ENCODE data around the gene ABTB2.
"Not testable (repeated sequence)": the region's sequence is repeated elsewhere in the genome, so short reads cannot be mapped to it uniquely, and the experiment has no call there.

The ABTB2 gene

DNA sequence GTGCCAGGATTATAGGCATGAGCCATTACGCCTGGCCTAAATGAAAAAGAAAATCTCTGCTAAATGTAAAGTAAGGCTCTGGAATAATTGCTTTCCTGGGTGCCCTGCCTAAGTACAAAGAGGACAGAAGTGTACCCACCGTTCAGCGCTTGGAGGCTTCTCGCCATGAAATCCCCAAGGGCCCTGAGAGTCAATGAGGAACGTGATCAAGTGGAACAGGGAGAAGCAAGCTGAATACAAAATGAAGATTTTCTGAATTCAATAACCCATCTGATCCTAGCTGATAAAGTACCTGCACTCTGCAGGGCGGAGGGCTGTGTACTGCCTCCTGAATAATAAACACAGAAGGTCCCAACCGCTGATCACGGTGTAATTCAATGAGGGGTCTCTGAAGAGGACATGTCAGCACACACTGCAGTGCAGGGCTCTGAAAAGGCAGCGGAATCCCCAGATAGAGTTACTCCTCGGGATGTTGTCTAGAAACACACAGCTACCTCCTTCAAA is 97.7 kb downstream of the ABTB2 start:
- DNase-seq: no peak

DNA sequence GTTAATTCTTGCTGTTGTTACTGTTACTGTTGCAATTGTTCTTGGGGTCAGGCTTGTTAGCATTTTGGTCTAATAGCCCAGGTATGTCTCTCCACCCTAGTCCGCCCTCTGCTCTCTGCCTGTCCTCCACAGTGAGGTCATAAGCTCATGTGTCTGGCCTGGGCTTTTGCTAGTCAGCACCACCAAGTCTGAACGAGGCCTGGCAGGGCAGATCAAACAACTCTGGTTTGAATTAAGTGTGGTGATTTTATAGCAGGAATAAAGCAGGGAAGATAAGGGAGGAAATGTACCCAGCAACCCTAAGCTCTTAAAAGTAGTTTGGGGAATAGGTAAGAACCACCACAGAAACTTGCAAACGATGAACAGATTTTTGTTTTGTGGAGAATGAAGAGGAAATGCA is 98.7 kb downstream of the ABTB2 start:
- no peak for DNase-seq

DNA sequence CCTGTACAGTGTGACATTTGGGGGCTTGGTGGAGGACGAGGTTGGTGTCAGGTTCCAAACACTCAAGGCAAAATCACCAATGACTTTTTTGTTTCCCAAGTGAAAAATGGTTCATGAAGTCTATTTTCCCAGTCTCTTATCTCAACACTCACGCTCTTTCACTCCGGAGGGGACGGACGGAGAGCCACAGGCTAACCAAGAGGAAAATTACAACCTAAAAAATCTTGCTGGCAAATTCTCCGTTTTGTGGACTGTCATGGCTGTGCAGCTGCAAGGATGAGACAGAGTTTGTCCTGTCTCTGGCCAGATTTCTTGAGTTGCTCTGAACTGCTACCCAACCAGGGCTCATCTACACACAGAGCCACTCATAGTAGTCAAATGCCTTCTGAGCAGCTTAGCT is 101.2 kb downstream of the ABTB2 start:
- DNase-seq: no peak

DNA sequence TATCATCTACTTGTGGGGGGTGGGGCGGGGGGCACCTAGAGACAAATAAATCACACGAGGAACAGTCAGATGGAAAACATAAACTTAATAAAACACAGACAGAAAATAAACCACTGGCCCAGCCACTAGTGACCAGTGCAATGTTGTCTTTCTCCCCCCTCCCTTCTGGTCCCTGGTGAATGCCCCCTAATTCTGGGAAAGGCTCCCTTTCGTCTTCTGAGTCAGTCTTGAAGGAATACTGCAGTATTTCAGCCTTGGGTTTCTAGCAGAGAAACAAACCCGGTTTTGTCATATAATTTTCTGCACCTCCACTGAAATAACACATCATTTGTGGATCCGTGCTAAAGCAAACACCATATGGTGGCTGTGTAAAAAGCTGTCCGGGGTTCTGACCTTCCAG is 101.7 kb downstream of the ABTB2 start:
- DNase-seq: no peak

DNA sequence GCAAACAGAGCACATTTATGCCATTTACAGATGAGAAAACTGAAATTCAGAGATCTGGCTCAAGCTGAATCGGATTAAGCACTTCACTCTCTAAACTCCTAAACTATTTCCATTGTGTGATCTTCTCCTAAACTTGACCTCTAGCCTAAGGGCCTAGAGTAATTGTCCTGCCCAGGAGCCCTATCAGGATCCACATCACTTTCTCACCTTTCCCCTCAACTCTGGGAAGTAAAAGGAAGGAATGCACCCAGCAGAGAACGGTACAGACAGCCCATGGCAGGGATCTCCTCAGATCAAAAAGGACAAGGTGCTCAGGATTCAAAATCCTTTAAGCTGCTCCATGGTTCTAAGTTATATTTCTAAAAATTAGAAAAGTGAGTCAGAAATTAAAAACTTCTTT is 102.7 kb downstream of the ABTB2 start:
- no peak for DNase-seq

DNA sequence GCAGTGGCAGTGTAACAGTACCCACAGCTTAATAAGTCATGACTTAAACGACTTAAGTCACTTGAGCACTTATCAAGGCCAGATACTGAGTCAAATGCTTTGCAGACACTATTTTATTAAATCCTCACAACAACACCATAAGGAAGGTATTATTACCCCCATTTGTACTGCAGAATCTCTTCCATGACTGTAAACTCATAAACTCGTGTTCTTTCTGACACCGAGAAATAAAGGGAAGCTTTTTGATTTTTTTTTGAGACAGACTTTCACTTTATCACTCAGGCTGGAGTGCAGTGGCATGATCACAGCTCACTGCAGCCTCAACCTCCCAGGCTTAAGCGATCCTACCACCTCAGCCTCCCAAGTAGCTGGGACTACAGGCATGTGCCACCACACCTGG is 103.8 kb downstream of the ABTB2 start:
- no peak for DNase-seq

DNA sequence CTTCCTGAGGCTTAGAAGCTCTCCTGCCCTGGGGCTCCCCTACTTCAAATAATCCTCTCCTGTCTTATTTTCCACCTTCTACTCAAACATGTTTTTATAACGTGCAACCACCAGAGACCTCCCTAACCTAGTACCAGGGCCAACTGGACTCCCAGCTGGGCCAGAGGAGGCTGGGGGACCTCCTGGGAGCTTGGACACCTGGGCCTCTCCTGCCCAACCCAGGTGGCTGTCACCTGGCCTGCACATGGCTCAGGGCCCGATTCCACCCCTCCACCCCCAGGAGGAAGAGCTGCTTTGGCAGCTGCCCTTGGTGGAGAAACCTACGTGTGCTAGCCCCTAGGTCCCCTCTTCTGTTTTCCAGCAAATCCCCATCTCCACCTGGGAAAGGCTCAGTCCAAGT is 105.2 kb downstream of the ABTB2 start:
- no peak for DNase-seq

DNA sequence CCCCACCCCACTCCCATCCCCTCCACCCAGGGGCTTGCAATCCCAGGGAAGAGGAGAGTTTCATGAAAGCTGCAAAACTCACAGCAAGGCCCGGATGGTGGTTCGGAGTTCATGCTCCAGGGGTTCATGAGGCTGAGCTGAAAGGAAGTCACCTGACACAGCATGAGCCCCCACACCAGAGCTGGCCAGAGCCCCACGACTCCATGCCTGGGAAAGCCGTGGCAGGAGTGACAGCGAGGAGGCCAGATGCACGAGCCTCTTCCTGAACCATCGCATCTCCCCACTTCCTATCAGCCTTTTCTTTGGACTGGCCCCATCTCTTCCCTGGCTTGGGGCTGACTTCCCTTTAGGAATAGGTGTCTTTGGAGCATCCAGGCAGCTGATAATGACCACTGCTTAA is 105.8 kb downstream of the ABTB2 start:
- no peak for DNase-seq

DNA sequence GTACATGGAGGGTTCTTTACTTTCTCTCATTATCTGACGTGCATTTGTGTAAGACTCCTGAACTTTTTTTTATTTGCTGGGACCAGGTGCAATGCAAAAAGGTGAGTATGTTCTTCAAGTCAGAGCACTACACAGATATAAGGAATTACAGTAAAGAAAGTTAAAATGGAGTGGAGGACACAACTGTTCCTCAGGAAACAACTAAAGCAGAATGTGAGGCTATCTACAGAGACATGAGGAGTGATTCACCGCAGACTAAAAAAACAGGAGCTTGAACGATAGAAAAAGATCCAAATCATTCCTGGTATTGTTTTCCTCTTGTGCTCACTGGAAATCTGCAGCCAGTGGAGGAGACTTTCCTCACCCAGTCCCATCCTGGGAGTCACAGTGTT is 106.2 kb downstream of the ABTB2 start:
- no peak for DNase-seq

DNA sequence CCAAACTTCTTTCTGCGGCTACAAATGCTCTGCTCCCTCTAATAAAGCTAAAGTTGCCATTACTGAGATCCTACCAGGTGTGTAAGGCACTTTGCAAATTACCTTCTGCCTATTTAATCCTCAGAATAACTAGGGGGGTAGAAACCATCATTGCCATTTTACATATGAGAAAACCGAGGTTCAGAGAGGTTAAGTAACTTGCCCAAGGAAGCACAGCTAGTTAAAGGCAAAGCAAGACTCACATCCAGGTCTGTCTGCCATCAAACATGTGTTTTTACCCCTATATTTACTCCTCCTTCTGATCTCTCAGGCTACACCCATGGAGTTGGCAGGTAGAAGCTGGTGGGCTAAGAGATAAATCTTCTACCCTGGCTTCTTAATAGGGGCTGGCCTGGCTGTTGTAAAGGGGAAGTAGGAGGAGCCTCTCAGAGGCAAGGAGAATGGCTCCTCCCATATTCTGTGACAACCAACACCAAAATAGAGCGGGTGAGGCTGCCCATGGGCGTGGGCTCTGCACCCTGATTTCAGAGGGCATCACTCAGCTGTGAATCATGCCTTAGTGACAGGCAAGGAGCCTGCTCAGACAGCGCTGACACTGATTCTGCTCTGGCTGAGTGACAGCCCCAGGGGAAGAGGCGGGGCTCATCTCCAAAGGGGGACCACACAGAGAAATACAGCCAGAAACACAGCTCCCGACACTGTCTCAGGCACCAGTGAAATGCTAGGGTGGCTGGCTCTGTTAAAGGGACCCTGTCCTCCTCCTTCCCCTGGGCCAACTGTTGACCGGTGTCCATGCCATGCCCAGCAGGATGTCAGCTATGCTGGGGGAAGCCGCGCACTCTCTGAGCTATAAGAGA is 106.8 kb downstream of the ABTB2 start:
- peak; percentile 45 for DNase-seq

DNA sequence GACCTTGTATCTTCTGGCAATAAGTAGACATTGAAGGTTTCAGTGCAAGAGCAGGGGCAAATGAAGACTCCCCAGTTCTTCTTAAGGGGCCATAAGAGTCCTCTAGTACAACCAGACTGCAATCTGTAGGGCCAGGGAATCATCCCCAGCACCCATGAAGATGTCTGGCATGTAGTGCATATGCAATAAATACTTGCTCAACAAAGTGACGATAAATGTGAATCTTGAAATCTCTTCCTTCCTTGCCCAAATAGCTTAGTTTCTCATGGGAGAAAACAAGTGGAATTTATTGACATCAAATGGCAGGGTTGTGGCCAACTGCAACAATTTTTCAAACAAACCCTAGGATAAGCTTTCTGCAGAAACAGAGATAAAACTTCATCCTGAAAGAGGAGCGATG is 107.6 kb downstream of the ABTB2 start:
- no peak for DNase-seq

DNA sequence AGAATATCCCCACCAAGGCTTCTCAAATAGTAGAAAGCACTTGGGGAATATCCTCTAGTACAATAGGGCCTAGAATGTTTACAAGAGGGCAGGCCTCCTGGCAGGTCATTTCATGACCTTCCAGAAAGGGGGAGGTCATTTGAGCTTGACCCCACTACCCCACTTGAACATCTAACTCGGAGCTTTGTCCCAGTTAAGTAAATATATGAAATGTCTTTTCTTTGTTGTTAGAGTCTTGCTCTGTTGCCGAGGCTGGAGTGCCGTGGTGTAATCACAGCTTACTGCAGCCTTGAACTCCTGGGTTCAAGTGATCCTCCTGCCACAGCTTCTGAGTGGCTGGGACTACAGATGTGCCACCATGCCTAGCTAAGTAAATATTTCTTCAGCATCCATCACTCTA is 108.4 kb downstream of the ABTB2 start:
- DNase-seq: no peak

DNA sequence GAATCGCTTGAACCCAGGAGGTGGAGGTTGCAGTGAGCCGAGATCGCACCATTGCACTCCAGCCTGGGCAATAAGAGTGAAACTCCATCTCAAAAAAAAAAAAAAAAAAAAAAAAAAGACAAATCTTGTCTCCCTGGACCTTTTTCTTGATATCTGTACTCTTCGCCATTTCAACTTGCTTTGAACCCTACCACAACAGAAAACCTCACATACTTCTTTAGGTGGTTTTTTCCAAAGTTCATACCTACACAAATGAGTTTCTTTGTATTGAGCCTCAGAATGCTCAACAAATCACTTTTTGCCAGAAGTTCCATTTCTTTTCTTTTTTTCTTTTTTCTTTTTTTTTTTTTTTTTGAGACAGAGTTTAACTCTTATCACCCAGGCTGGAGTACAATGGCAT is 111.3 kb downstream of the ABTB2 start:
- DNase-seq: not testable (repeated sequence)

DNA sequence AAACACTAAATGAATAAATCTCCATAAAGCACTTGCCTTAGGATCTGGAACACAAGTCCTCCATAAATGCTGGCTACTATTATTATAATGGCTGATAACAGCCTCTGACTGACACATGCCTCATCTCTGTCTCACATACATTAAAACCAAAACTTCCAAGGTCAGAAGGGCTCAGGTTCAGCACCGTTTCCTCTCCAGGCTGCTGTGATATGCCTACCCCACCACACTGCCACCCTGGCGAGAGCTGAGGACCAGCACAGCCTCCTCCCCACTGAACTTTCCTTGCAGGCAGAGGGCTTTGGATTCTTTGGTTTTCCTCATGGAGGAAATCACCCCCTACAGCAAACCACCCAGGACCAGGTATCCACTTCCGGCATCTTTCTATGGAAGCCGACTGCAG is 112.8 kb downstream of the ABTB2 start:
- no peak for DNase-seq

DNA sequence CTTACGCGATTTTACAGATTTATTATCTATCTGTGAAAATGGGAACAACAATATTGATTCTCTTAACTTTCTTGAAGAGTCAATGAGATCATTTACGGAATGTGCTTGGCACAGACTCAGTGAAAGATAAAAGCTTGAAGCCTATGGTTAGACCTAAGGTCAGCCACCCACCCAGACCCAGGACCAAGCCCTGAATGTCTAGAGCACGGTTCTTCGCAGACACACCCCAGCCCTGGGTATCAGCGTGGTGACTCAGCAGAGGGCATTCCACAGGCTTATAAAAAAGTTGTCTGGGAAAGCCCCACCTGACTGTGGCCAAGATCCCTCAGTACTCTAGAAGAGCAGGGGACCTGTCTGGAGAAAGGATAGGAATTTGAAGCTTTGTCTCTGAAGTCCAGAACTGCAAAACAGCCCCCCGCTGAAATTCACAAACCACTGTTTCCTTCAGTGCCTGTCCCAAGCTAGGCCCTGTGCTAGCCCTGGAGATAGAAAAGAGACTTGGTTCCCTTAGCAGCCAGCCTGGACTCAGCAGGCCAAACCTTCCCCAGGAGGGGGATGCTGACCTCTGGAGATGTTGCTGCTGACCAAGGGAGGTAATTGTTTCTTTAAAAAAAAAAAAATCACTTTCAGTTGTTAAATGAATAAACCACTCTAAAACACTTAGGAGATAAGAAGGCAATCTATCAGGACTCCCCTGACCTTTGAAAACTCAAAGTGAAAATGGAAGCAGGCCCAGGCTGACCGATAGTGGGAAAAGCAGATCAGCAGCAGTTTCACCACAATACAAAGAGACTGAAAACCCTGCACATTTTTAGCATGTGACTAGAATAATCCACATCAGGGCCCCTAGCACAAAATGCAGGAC is 114.0 kb downstream of the ABTB2 start:
- no peak for DNase-seq

DNA sequence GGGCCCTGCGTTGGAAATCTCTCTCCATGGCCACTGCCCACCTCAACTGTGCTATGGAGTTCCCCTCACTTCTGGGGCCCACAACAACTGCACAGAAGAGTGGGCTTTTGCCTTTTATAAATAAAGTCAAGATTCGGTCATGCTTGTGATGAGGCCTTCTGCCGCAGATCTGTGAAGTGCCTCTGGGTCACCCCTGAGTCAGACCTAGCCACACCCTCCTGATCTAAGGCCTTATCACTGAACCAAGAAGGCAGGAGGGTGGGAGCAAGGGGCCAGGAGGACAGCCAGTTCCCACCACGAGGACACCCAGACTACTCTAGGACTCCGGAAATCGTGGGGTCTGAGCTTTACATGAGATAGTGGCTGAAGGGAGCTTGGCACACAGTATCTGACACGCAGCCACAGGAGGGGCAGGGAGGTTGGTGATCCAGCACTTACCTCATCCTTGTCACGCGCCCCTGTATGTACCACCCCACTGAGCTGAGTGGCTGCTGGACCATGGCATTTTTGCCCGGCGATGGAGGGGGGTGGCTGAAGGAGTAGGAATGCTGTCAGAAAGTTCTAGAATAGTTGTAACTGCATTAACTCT is 115.7 kb downstream of the ABTB2 start:
- DNase-seq: no peak

DNA sequence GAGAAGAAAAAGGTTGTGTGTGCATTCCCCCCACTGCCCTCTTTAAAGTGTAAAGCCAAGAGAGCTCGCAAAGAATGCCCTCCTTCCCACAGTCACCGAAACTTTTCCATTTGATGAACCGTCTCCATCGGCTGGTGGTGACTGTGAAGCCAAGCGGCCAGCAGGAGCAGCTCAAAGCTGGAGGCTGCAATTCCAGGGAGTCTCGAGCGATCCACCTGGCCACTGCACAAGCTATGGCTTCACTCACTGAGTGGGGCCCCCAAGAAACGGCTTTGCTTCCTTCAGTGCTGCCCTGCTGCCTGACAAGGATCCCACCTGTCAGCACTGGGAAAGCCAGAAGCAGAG is 117.7 kb downstream of the ABTB2 start:
- no peak for DNase-seq

DNA sequence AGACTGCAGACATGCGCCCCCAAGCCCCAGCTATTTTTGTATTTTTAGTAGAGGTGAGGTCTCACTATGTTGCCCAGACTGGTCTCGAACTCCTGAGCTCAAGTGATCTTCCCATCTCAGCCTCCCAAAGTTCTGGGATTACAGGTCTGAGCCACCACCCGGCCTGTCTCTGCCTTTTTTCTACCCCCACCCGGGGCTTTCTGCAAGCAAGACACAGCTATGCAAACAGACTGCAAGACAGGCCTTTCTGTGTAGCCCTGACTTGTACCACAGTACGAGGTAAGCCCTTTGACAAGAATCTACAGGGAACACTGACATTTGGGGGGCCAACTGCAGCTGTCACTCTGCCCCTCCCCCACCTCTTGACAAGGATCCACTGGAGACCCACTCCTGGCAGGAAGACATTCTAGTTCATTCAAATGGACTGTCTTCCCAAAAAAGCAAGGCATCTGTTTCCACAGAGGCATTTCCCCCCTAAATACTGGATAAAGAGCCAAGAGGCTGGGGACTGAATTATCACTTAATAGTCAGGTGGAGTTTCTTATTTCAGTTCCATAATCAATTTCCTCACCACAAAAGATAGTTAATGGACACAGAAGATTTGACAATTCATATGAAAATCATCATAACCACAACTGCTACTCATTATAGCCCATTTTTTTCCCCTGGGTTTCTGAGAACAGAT is 118.2 kb downstream of the ABTB2 start:
- no peak for DNase-seq

DNA sequence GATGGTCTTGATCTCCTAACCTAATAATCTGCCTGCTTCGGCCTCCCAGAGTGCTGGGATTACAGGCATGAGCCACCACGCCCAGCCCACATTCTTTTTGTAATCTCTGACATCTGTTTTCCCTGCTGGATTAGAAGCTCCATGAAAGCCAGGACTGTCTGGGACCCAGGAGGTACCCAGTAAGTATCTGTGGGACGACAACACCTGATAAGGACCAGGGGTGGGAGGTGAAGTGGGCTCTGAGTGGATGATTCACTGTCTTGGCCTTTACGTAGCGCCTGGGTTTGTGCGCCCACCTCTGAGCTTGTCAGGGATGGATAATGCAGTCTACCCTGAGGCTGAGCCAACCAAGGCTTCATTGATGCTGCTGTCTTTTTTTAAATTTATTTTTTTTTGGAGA is 118.8 kb downstream of the ABTB2 start:
- no peak for DNase-seq

DNA sequence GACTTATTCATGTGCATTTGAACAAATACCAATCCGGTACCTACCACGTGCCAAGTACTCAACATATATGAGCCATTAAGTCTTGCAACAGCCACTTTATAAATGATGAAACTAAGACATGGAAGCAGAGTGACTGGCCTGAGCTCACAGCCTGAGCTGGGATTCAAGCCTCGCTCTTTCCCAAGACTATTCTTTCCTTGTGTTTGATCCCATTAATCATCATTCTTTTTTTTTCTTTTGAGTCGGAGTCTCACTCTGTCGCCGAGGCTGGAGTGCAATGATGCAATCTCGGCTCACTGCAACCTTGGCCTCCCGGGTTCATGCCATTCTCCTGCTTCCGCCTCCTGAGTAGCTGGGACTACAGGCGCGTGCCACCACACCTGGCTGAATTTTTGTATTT is 119.3 kb downstream of the ABTB2 start:
- DNase-seq: no peak

DNA sequence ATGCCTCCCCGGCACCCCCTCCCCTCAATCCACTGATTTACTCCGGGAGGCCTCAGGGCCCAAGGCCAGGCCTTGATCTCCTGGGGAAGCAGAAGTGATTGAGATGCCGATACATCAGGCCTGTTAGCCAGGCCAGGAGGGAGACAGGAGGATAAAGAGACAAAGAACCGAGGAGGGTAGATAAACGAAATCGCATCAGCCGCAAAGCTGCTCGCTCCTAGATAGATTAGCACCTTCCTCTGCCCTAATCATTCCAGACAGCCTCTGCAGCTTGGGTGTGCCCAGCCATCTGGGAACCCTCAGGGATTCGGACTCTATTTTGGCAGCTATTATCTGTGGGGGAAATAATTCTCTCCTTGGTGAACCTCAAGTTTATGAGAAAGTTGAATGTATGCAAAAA is 121.2 kb downstream of the ABTB2 start:
- DNase-seq: no peak

DNA sequence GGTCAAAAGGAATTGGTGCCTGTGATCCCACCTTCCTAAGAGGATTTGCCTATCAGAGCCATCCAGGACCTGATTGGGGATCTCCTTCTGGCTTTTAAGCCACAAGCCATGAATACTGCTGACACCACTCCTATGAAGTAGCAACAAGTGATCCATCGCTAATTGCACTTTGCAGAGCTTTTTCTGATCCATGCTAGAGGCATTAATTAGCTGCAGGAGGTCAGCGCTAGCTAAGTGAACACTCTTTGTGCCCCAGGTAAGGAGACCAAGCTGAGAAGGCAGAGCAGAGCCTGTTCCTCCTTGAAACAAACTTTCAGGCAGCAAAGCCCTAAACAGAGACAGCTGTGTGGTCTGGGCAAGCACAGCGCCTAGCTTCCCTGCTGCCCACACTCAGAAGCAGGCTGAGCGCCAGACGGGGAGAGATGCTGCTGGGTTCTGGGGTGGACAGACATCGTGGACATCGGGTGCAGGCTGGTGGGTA is 122.2 kb downstream of the ABTB2 start:
- no peak for DNase-seq

DNA sequence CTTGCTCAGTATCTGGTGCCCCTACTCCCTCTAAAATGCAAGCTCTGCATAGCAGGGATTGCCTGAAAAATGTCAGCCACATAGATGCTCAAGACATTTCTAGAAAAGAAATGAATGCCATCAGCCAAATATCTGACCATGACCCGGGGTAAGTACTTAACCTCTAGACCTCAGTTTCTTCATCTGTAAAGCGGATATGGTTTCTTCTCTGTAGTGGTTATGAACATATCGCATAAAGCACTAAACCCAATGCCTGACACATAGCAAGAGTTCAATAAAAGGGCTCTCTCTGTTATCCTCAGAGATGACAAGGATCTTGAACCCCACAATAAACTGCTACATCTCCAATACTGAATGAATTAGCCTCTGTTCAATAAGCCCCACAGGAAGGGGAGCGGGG is 122.6 kb downstream of the ABTB2 start:
- DNase-seq: no peak
